Measurements from ENCODE around the gene FBXO3. TPM values are rescaled to one million over a fixed set of nuclear protein-coding genes. Genes with fewer than 3 reads are reported as not detected.

The FBXO3 gene
- total and polyA plus RNA-seq, 4 donors: 13.6 to 46.4 (median 23.4) TPM

DNA sequence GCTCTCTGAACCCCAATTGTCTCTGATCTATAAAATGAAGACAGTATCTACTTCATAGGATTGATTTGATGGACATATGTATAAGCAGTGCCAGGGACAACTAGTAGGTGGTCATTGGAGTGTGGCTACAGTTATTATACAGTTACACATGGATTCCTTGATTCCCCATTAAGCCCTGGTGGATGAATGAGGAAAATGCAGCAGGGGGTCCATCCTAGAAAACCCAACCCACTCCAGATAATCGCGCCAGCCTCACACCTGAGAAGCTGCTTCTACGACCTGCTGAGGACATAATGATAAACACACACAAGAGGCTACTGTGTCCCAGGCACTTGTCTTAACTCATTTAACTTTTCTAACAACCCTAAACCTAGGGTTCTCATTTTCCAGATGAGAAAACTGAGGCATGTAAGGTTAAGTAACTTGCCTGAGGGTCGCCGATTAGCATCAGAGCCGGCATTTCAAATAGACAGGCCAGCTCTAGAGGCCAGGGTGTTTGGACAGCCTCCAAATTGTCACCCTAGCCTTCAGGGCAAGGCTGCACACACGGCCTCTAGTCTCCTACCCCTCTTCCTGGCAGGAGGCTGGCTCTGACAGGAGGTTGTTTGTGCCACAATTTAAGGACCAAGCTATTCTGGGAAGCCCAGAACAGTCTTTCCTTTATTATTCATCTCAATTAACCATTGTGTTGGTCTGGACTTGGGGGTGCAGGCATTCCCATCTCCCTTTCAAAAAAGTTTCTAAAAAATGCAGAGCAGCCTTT, 69.9 kb downstream of the FBXO3 start:
- peak overlapping the region; percentile 14 to 64 for H3K27ac ChIP-seq (ENCODE audit: low read depth in 1 of 2, low read length in 1 of 2)
- no peaks in the 10 kb centered on the region for H3K27me3 ChIP-seq (ENCODE audit: control insufficient read depth in 3 of 3, insufficient read depth in 3 of 3, low read length in 2 of 3)
- 64 to 79% methylated on average over 7 of the region's 7 CpGs for WGBS, 2 donors
- ATAC-seq (ENCODE audit: insufficient read depth, low FRiP score): no peak
- peaks cover 7 to 20% (median 14%) of the 10 kb centered on the region in 4 donors for H3K36me3 ChIP-seq (ENCODE audit: control insufficient read depth in 4 of 4, insufficient read depth in 4 of 4, low read length in 4 of 4)
- peaks cover 11 to 58% (median 25%) of the 10 kb centered on the region in 5 donors for H3K4me1 ChIP-seq (ENCODE audit: control insufficient read depth in 5 of 5, insufficient read depth in 5 of 5, low read length in 5 of 5)
- no peaks in the 10 kb centered on the region for H3K9me3 ChIP-seq (ENCODE audit: control insufficient read depth in 4 of 4, insufficient read depth in 3 of 4, low read length in 3 of 4)
- no peak for DNase-seq
- TF ChIP-seq, protein P1, sequence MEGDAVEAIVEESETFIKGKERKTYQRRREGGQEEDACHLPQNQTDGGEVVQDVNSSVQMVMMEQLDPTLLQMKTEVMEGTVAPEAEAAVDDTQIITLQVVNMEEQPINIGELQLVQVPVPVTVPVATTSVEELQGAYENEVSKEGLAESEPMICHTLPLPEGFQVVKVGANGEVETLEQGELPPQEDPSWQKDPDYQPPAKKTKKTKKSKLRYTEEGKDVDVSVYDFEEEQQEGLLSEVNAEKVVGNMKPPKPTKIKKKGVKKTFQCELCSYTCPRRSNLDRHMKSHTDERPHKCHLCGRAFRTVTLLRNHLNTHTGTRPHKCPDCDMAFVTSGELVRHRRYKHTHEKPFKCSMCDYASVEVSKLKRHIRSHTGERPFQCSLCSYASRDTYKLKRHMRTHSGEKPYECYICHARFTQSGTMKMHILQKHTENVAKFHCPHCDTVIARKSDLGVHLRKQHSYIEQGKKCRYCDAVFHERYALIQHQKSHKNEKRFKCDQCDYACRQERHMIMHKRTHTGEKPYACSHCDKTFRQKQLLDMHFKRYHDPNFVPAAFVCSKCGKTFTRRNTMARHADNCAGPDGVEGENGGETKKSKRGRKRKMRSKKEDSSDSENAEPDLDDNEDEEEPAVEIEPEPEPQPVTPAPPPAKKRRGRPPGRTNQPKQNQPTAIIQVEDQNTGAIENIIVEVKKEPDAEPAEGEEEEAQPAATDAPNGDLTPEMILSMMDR (IDR thresholded peaks at IDR 0.05; ENCODE audit: control extremely low read depth, extremely low read depth): no peak
- no peak overlapping the region for H3K4me3 ChIP-seq
- H3K9ac ChIP-seq (ENCODE audit: insufficient read depth in 1 of 2, low read length in 2 of 2): no peak overlapping the region

DNA sequence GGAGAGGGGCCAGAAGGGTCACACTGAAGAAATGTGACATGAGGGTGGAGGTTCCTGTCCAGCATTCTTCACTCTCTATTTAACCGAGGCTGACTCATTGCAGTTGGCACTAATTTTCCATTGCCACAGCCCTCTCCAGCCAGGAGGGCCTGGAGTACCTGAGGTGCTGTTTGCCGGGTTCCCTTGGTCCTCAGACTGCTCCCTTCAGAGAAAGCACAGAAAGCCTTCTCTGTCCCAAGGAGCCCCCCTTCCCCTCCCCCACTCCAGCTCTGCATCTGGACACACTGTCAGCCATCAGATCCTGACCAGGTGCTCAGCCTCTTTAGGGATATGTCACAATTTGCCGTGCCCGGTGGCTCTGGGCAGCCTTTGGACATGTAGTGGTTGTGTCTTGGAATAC, 70.5 kb downstream of the FBXO3 start:
- no peak for DNase-seq
- H3K4me3 ChIP-seq: no peak overlapping the region
- WGBS, 2 donors: 40 to 60% methylated on average over 4 of the region's 4 CpGs
- peaks cover 7 to 13% (median 8%) of the 10 kb centered on the region in 4 donors for H3K36me3 ChIP-seq (ENCODE audit: control insufficient read depth in 4 of 4, insufficient read depth in 4 of 4, low read length in 4 of 4)
- TF ChIP-seq, protein P1 (IDR thresholded peaks at IDR 0.05; ENCODE audit: control extremely low read depth, extremely low read depth): no peak
- H3K9ac ChIP-seq (ENCODE audit: insufficient read depth in 1 of 2, low read length in 2 of 2): no peak overlapping the region
- H3K9me3 ChIP-seq (ENCODE audit: control insufficient read depth in 4 of 4, insufficient read depth in 3 of 4, low read length in 3 of 4): no peaks in the 10 kb centered on the region
- no peaks in the 10 kb centered on the region for H3K27me3 ChIP-seq (ENCODE audit: control insufficient read depth in 3 of 3, insufficient read depth in 3 of 3, low read length in 2 of 3)
- peaks cover 11 to 54% (median 27%) of the 10 kb centered on the region in 5 donors for H3K4me1 ChIP-seq (ENCODE audit: control insufficient read depth in 5 of 5, insufficient read depth in 5 of 5, low read length in 5 of 5)
- H3K27ac ChIP-seq (ENCODE audit: low read depth in 1 of 2, low read length in 1 of 2): peak overlapping the region; percentile 14 to 64
- ATAC-seq (ENCODE audit: insufficient read depth, low FRiP score): no peak

DNA sequence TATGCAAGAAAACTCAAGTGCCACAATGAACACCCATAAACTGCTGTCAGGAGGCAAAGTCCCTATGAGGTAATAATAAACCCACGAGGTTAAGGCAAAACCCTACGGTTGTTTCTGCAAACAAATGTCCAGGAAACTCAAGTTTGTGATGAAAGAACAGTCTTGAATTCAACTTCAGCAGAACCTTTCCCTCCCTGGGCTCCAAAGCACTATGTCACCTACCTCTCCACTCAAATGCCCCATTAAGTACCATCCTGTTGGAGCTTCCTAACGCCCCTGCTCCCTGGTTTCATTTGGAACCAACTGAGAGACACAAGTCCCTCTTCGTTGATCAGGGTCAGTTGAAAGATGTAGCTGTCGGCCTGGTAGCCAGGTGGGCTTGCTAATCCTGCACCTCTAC, 71.1 kb downstream of the FBXO3 start:
- WGBS, 2 donors: 49 to 62% methylated on average over 5 of the region's 5 CpGs
- no peak overlapping the region for H3K9ac ChIP-seq (ENCODE audit: insufficient read depth in 1 of 2, low read length in 2 of 2)

More for the DNA sequence above, 71.1 kb downstream of the FBXO3 start:
- H3K4me1 ChIP-seq (ENCODE audit: control insufficient read depth in 5 of 5, insufficient read depth in 5 of 5, low read length in 5 of 5): peaks cover 11 to 49% (median 28%) of the 10 kb centered on the region in 5 donors
- H3K9me3 ChIP-seq (ENCODE audit: control insufficient read depth in 4 of 4, insufficient read depth in 3 of 4, low read length in 3 of 4): no peaks in the 10 kb centered on the region
- ATAC-seq (ENCODE audit: insufficient read depth, low FRiP score) (no peak), DNase-seq (no peak)
- no peaks in the 10 kb centered on the region for H3K27me3 ChIP-seq (ENCODE audit: control insufficient read depth in 3 of 3, insufficient read depth in 3 of 3, low read length in 2 of 3)
- peaks cover 7 to 12% (median 7%) of the 10 kb centered on the region in 4 donors for H3K36me3 ChIP-seq (ENCODE audit: control insufficient read depth in 4 of 4, insufficient read depth in 4 of 4, low read length in 4 of 4)
- TF ChIP-seq, protein P1 (IDR thresholded peaks at IDR 0.05; ENCODE audit: control extremely low read depth, extremely low read depth): no peak
- H3K27ac ChIP-seq (ENCODE audit: low read depth in 1 of 2, low read length in 1 of 2): peak overlapping the region; percentile 74 to 90
- no peak overlapping the region for H3K4me3 ChIP-seq

All from lung (tissue), 12 donors.